GM12878 (cell line): ENCODE measurements around the gene WFIKKN1.

Source experiments
- CBFB ChIP-seq: IDR thresholded peaks from 2 replicates; pipeline ENCODE4 v1.6.1; 2016; ENCODE audit warnings: antibody characterized with exemption, low read depth
- NFIC ChIP-seq: IDR thresholded peaks from 2 replicates; pipeline ENCODE4 v1.6.1; 2012; ENCODE audit warnings: low read depth, mild to moderate bottlenecking, inconsistent platforms, low read length, moderate library complexity
- SP1 ChIP-seq: IDR thresholded peaks from one replicate; pipeline ENCODE4 v1.6.1; 2011; ENCODE audit warnings: low read depth, low read length
- ZNF622 ChIP-seq: fragments of 450-650 bp; IDR thresholded peaks from 2 replicates; pipeline ENCODE4 v1.6.1; 2017; ENCODE audit warnings: mild to moderate bottlenecking, inconsistent platforms
- TF ChIP-seq, protein P1 (sequence below), 3 experiments: IDR thresholded peaks in 2 of 3; conservative IDR thresholded peaks in 1 of 3; 2 replicates each; pipeline ENCODE4 v1.5.1; 2011; ENCODE audit warnings: low read depth in 3 of 3, low read length in 3 of 3, mild to moderate bottlenecking in 3 of 3, control low read depth in 2 of 3, moderate library complexity in 2 of 3, inconsistent platforms in 1 of 3, mixed read lengths in 1 of 3; ENCODE audit not compliant: control insufficient read depth in 2 of 3, insufficient read depth in 1 of 3; ENCODE audit errors: extremely low read depth in 1 of 3
- TF ChIP-seq, protein P2 (sequence below): IDR thresholded peaks from 2 replicates; pipeline ENCODE4 v1.6.1; 2012; ENCODE audit warnings: mild to moderate bottlenecking, low read depth, low read length

DNA sequence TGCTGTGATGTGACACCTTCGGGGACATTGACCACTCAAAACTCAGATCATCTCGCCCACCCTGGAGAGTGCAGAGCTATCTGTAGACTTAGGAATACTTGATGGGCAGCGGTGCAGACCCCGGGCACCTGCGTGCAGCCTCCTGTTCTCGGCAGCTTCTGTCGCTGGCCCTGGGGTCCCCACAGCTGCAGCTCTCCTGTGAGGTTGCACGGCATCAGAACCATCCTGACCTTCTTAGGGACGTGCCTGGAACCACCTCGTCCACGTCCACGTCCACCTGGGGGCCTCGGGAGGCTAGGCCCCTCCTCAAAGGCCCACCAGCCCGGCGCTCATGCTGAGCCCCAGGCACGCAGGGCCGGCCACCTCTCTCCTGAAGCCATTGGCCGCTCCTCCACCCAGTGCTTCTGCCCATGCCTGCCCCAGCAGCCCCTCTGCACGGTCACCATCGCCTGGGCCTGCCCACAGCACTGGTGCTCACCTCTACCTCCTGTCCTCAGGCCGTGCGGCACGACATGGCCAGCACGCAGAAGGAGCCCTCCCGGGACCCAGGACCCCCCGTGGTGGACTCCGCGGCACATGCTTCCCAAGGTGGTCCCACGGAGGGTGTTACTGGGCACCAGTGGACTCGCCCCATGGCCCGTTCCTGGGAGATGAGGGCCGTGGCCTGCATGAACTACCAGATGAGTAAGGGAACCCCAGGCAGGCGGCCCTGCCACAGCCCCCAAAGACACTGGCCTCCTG is 2.3 kb upstream of the WFIKKN1 start:
- TF ChIP-seq CBFB: no peak
- TF ChIP-seq, protein P1, sequence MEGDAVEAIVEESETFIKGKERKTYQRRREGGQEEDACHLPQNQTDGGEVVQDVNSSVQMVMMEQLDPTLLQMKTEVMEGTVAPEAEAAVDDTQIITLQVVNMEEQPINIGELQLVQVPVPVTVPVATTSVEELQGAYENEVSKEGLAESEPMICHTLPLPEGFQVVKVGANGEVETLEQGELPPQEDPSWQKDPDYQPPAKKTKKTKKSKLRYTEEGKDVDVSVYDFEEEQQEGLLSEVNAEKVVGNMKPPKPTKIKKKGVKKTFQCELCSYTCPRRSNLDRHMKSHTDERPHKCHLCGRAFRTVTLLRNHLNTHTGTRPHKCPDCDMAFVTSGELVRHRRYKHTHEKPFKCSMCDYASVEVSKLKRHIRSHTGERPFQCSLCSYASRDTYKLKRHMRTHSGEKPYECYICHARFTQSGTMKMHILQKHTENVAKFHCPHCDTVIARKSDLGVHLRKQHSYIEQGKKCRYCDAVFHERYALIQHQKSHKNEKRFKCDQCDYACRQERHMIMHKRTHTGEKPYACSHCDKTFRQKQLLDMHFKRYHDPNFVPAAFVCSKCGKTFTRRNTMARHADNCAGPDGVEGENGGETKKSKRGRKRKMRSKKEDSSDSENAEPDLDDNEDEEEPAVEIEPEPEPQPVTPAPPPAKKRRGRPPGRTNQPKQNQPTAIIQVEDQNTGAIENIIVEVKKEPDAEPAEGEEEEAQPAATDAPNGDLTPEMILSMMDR (IDR thresholded peaks at IDR 0.05 in 2 of 3, conservative IDR thresholded peaks at IDR 0.05 in 1 of 3; ENCODE audit: control insufficient read depth in 2 of 3, extremely low read depth in 1 of 3, insufficient read depth in 1 of 3, low read depth in 3 of 3, low read length in 3 of 3): no peak
- no peak for TF ChIP-seq NFIC
- TF ChIP-seq ZNF622: no peak
- TF ChIP-seq, protein P2, sequence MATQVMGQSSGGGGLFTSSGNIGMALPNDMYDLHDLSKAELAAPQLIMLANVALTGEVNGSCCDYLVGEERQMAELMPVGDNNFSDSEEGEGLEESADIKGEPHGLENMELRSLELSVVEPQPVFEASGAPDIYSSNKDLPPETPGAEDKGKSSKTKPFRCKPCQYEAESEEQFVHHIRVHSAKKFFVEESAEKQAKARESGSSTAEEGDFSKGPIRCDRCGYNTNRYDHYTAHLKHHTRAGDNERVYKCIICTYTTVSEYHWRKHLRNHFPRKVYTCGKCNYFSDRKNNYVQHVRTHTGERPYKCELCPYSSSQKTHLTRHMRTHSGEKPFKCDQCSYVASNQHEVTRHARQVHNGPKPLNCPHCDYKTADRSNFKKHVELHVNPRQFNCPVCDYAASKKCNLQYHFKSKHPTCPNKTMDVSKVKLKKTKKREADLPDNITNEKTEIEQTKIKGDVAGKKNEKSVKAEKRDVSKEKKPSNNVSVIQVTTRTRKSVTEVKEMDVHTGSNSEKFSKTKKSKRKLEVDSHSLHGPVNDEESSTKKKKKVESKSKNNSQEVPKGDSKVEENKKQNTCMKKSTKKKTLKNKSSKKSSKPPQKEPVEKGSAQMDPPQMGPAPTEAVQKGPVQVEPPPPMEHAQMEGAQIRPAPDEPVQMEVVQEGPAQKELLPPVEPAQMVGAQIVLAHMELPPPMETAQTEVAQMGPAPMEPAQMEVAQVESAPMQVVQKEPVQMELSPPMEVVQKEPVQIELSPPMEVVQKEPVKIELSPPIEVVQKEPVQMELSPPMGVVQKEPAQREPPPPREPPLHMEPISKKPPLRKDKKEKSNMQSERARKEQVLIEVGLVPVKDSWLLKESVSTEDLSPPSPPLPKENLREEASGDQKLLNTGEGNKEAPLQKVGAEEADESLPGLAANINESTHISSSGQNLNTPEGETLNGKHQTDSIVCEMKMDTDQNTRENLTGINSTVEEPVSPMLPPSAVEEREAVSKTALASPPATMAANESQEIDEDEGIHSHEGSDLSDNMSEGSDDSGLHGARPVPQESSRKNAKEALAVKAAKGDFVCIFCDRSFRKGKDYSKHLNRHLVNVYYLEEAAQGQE: no peak
- TF ChIP-seq SP1: no peak
